Testis (tissue), 3 donors: ENCODE results near the gene HDAC1. TPM values are rescaled to one million over a fixed set of nuclear protein-coding genes. Genes with fewer than 3 reads are reported as not detected.

Experiments
- DNase-seq: peaks from one replicate; pipeline ENCODE4 v3.0.0-alpha.2; 2019
- H3K27ac ChIP-seq, 2 donors: fragments of 200-600 bp; sonication (generic); one replicate each; pipeline ENCODE4 v1.5.1; 2019
- H3K27me3 ChIP-seq: fragments of 200-600 bp; sonication (generic); one replicate; pipeline ENCODE4 v1.5.1; 2019
- H3K36me3 ChIP-seq: fragments of 200-600 bp; sonication (generic); one replicate; pipeline ENCODE4 v1.5.1; 2017; ENCODE audit warnings: low read depth; ENCODE audit errors: missing control alignments
- H3K4me1 ChIP-seq: fragments of 200-600 bp; sonication (generic); one replicate; pipeline ENCODE4 v1.5.1; 2019
- H3K4me3 ChIP-seq, 2 donors: fragments of 200-600 bp; sonication (generic); one replicate each; pipeline ENCODE4 v1.5.1; 2017 to 2019
- H3K9me3 ChIP-seq: fragments of 200-600 bp; sonication (generic); one replicate; pipeline ENCODE4 v1.5.1; 2017
- POLR2A ChIP-seq: fragments of 450-650 bp; IDR thresholded peaks from one replicate; pipeline ENCODE4 v1.6.1; 2017; ENCODE audit warnings: antibody characterized with exemption, mild to moderate bottlenecking, moderate library complexity
- WGBS, 2 donors: methylation state at CpG; one replicate each; pipeline ENCODE4 v1.1.5; 2018; 5-methylcytosine and 5-hydroxymethylcytosine counted together
- intact Hi-C: fragments of 100-400 bp; cut with DNase I; formaldehyde crosslinking; loops from one replicate; pipeline ENCODE4 v1.15.1; 2023; ENCODE audit warnings: low total_unique reads
- polyA plus RNA-seq: library from polyadenylated mRNA; stranded (reverse); fragments of 350-450 nt; fragmentation: Illumina TruSeq; extraction: RNeasy Lipid Tissue Mini Kit (QIAGEN cat#74804); gene quantifications from one replicate; pipeline ENCODE4 v1.2.3, GENCODE V29; 2014; ENCODE audit warnings: low read depth, low replicate concordance; ENCODE audit not compliant: insufficient read depth
- total RNA-seq, 2 donors: library from RNA; depleted of rRNA; stranded (reverse); fragments of >200 nt; gene quantifications; one replicate each; pipeline ENCODE4 v1.2.3, GENCODE V29; 2016
- TF ChIP-seq, protein P1 (sequence below), 3 experiments: fragments of 450-650 bp in 2 of 3; fragments of 200-600 bp in 1 of 3; sonication (generic) in 1 of 3; IDR thresholded peaks; one replicate each; pipeline ENCODE4 v1.5.1; 2016 to 2019; ENCODE audit warnings: antibody characterized with exemption in 3 of 3, mild to moderate bottlenecking in 2 of 3, moderate library complexity in 1 of 3

The HDAC1 gene
- total and polyA plus RNA-seq, 3 donors from 2014 or later = 83.1 to 99.2 (median 91.6) TPM

DNA sequence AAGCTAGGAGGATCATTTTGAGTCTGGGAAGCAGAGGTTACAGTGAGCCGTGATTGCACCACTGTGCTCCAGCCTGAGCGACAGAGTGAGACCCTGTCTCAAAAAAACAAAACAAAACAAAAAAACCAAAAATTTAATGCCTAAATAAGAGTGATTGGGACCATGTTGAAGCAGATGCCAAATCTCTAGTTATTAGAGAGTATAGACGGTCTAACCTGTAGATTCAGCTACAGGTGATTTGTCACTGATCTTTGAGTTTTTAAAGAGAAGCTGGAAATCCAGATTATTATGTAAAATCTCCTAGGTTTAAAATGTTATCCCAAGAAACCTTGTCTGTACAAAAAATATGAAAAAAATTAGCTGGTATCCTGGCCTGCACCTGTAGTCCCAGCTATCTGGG, 11.5 kb downstream of the HDAC1 start:
- 84 to 94% methylated on average over 3 of the region's 3 CpGs for WGBS, 2 donors
- DNase-seq = no peak
- peaks cover 6% of the 10 kb centered on the region for H3K4me1 ChIP-seq
- H3K36me3 ChIP-seq = peaks cover 3% of the 10 kb centered on the region
- TF ChIP-seq, protein P1, sequence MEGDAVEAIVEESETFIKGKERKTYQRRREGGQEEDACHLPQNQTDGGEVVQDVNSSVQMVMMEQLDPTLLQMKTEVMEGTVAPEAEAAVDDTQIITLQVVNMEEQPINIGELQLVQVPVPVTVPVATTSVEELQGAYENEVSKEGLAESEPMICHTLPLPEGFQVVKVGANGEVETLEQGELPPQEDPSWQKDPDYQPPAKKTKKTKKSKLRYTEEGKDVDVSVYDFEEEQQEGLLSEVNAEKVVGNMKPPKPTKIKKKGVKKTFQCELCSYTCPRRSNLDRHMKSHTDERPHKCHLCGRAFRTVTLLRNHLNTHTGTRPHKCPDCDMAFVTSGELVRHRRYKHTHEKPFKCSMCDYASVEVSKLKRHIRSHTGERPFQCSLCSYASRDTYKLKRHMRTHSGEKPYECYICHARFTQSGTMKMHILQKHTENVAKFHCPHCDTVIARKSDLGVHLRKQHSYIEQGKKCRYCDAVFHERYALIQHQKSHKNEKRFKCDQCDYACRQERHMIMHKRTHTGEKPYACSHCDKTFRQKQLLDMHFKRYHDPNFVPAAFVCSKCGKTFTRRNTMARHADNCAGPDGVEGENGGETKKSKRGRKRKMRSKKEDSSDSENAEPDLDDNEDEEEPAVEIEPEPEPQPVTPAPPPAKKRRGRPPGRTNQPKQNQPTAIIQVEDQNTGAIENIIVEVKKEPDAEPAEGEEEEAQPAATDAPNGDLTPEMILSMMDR (IDR thresholded peaks at IDR 0.05) = no peak
- TF ChIP-seq POLR2A = no peak
- no peak overlapping the region for H3K4me3 ChIP-seq
- no peak overlapping the region for H3K27ac ChIP-seq
- no peaks in the 10 kb centered on the region for H3K9me3 ChIP-seq
- no peaks in the 10 kb centered on the region for H3K27me3 ChIP-seq
- intact Hi-C loops = no loop called here

DNA sequence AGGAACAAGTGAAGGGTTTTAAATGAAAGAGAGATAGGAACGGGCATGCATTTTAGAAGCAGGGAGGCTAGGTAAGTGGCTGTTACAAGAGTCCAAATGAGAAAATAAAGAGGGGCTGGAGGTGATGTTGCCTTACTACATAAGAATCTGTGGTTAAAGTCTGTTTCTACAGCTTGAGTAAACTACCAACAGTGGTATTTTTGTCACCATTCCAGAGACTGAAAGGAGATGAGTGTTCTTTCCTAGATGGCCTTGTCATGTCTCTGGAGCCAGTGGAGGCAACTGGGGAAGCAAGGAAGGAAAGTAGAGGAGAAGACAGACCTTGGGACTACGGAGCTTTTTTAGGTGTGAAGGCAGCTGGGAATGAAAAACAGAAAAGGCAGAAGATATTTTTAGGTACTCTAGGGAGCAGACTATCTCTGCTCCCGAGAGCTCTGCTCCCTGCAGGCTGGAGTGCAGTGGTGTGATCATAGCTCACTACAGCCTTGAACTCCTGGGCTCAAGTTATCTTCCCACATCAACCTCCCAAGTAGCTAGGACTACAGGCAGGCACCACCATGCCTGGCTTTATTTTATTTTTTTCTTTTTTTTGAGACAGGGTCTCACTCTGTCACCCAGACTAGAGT, 12.2 kb downstream of the HDAC1 start:
- no peak for DNase-seq
- 67 to 69% methylated on average over 3 of the region's 3 CpGs for WGBS, 2 donors
- peaks cover 3% of the 10 kb centered on the region for H3K36me3 ChIP-seq

DNA sequence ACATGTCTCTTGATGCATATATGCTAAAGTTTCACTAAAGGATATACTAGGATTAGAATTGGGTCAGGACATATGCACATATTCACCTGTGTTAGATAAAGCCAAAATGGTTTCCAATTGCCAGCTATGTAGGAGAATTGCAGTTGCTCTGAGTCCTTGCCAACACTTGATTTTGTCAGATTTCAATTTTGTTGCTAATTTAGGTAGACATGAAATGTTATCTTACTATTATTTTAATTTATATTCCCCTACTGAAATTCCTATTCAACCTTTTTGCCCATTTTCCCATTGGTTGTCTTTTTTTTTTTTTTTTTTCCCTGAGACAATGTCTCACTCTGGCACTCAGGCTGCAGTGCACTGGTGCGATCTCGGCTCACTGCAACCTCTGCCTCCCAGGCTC, 13.4 kb downstream of the HDAC1 start:
- intact Hi-C loops = no loop called here
- Histone ChIP-seq H3K4me1 (peaks cover 17% of the 10 kb centered on the region), H3K4me3 (no peak overlapping the region), H3K9me3 (no peaks in the 10 kb centered on the region), H3K27ac (no peak overlapping the region), H3K27me3 (no peaks in the 10 kb centered on the region), H3K36me3 (peaks cover 3% of the 10 kb centered on the region)
- no peak for DNase-seq
- WGBS, 2 donors = 94 to 97% methylated on average over 2 of the region's 2 CpGs
- TF ChIP-seq, protein P1 (IDR thresholded peaks at IDR 0.05) = no peak
- no peak for TF ChIP-seq POLR2A

More for the DNA sequence above, 12.2 kb downstream of the HDAC1 start:
- H3K9me3 ChIP-seq = no peaks in the 10 kb centered on the region
- H3K27me3 ChIP-seq = no peaks in the 10 kb centered on the region
- TF ChIP-seq, protein P1 (IDR thresholded peaks at IDR 0.05) = no peak
- TF ChIP-seq POLR2A = no peak
- no peak overlapping the region for H3K4me3 ChIP-seq
- peaks cover 11% of the 10 kb centered on the region for H3K4me1 ChIP-seq
- intact Hi-C loops = no loop called here
- no peak overlapping the region for H3K27ac ChIP-seq

DNA sequence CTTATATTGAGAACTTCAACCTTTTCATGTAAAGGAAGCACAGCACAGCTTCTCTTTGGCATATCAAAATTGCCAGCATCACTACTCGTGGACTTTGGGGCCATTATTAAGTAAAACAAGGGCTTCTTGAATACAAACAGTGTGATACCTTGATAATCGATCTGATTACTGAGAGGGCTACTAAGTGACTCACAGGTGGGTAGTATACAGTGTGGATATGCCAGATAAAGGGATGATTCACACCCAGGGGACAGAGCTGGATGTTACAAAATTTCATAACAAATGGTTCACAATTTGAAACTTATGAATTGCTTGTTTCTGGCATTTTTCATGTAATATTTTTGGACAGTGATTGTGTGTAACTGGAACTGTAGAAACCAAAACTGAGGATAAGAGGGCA, 15.4 kb downstream of the HDAC1 start:
- intact Hi-C loops = no loop called here
- H3K4me3 ChIP-seq = no peak overlapping the region
- WGBS, 2 donors = 75% methylated on average over 2 of the region's 2 CpGs

More for the DNA sequence above, 15.4 kb downstream of the HDAC1 start:
- peaks cover 3% of the 10 kb centered on the region for H3K36me3 ChIP-seq
- H3K9me3 ChIP-seq = no peaks in the 10 kb centered on the region
- H3K27me3 ChIP-seq = no peaks in the 10 kb centered on the region
- TF ChIP-seq, protein P1 (IDR thresholded peaks at IDR 0.05) = no peak
- TF ChIP-seq POLR2A = no peak
- DNase-seq = no peak
- H3K4me1 ChIP-seq = peaks cover 21% of the 10 kb centered on the region
- no peak overlapping the region for H3K27ac ChIP-seq
